Keratinocyte (primary cell): ENCODE data around the gene AHCTF1. TPM values are rescaled to one million over a fixed set of nuclear protein-coding genes. Genes with fewer than 3 reads are reported as not detected.

Source experiments
- DNase-seq: peaks from one replicate; pipeline ENCODE4 v3.0.0-alpha.2; 2011; ENCODE audit warnings: low read depth, missing footprints, low spot score
- FAIRE-seq: peaks from 2 replicates; lab custom pipeline; 2011; peaks lifted over from hg19 to GRCh38; lab: Jason Lieb, UNC
- H2AFZ ChIP-seq: 2 replicates; pipeline ENCODE4 v1.6.0; 2012; ENCODE audit warnings: low read length, control low read depth, inconsistent platforms; ENCODE audit not compliant: control insufficient read depth
- H3K27ac ChIP-seq: 2 replicates; pipeline ENCODE4 v1.5.1; 2011; ENCODE audit warnings: low read length; ENCODE audit not compliant: control insufficient read depth, insufficient read depth
- H3K27me3 ChIP-seq: 3 replicates; pipeline ENCODE4 v1.6.0; 2011; ENCODE audit warnings: low read length; ENCODE audit not compliant: control insufficient read depth, insufficient read depth; ENCODE audit errors: extremely low read depth
- H3K36me3 ChIP-seq, 2 experiments: 2 replicates in 1 of 2; 3 replicates in 1 of 2; pipeline ENCODE4 v1.5.1; 2011; ENCODE audit warnings: low read length in 2 of 2, mild to moderate bottlenecking in 1 of 2; ENCODE audit not compliant: control insufficient read depth in 2 of 2, insufficient read depth in 2 of 2; ENCODE audit errors: extremely low read depth in 1 of 2
- H3K4me1 ChIP-seq: 3 replicates; pipeline ENCODE4 v1.5.1; 2011; ENCODE audit warnings: low read length; ENCODE audit not compliant: control insufficient read depth, insufficient read depth; ENCODE audit errors: extremely low read depth
- H3K4me2 ChIP-seq: 3 replicates; pipeline ENCODE4 v1.6.0; 2011; ENCODE audit warnings: low read depth, low read length; ENCODE audit not compliant: control insufficient read depth, insufficient read depth; ENCODE audit errors: extremely low read depth
- H3K4me3 ChIP-seq, 3 experiments: fragments of 200-600 bp in 1 of 3; sonication (generic) in 1 of 3; 2 replicates in 2 of 3; 3 replicates in 1 of 3; pipeline ENCODE4 v1.5.1; 2011 to 2016; ENCODE audit warnings: low read length in 3 of 3, mild to moderate bottlenecking in 3 of 3, control low read depth in 2 of 3, inconsistent platforms in 1 of 3, low read depth in 1 of 3, mixed read lengths in 1 of 3, mixed run types in 1 of 3, moderate library complexity in 1 of 3; ENCODE audit not compliant: control insufficient read depth in 2 of 3, insufficient read depth in 2 of 3; ENCODE audit errors: extremely low read depth in 1 of 3
- H3K79me2 ChIP-seq: 2 replicates; pipeline ENCODE4 v1.6.0; 2012; ENCODE audit warnings: low read length; ENCODE audit not compliant: control insufficient read depth, insufficient read depth
- H3K9ac ChIP-seq: 3 replicates; pipeline ENCODE4 v1.6.0; 2011; ENCODE audit warnings: low read length; ENCODE audit not compliant: control insufficient read depth, insufficient read depth; ENCODE audit errors: extremely low read depth
- H3K9me1 ChIP-seq: 3 replicates; pipeline ENCODE4 v1.6.0; 2011; ENCODE audit warnings: low read length; ENCODE audit not compliant: control insufficient read depth, insufficient read depth; ENCODE audit errors: extremely low read depth
- H3K9me3 ChIP-seq: 2 replicates; pipeline ENCODE4 v1.5.1; 2012; ENCODE audit warnings: low read depth, low read length; ENCODE audit not compliant: control insufficient read depth
- H4K20me1 ChIP-seq: 3 replicates; pipeline ENCODE4 v1.6.0; 2011; ENCODE audit warnings: low read length; ENCODE audit not compliant: control insufficient read depth, insufficient read depth; ENCODE audit errors: extremely low read depth
- EZH2 ChIP-seq: IDR thresholded peaks from one replicate; pipeline ENCODE4 v1.6.1; 2012; ENCODE audit warnings: inconsistent platforms, mild to moderate bottlenecking, low read length, moderate library complexity
- dilution Hi-C: fragments of 300-500 bp; cut with MboI; formaldehyde crosslinking; loops from one replicate; pipeline ENCODE4 v1.7.0; 2020; ENCODE audit warnings: low sequenced_read_pairs; ENCODE audit not compliant: extremely low pct_ligation_motif_present
- polyA plus RNA-seq, 5 experiments: library from polyadenylated mRNA; depleted of rRNA in 3 of 5; stranded (reverse) in 3 of 5; stranded (forward) in 1 of 5; unstranded in 1 of 5; fragments of >200 nt; gene quantifications; 1 replicate in 1 of 5; 2 replicates in 3 of 5; 3 replicates in 1 of 5; pipeline versions ENCODE4 v1.2.1 to v1.2.3, GENCODE V29; 2011 to 2012; ENCODE audit warnings: missing spikeins in 2 of 5, low read depth in 1 of 5, low replicate concordance in 1 of 5
- TF ChIP-seq, protein P1 (sequence below), 3 experiments: IDR thresholded peaks in 1 of 3; conservative IDR thresholded peaks in 1 of 3; optimal IDR thresholded peaks in 1 of 3; 2 replicates in 2 of 3; 3 replicates in 1 of 3; pipeline versions ENCODE3 to v1.5.1; 2011; ENCODE audit warnings: low read length in 3 of 3, mild to moderate bottlenecking in 3 of 3, moderate library complexity in 2 of 3, control low read depth in 1 of 3, inconsistent platforms in 1 of 3; ENCODE audit not compliant: insufficient read depth in 2 of 3; ENCODE audit errors: extremely low read depth in 1 of 3

Gene AHCTF1
- polyA plus RNA-seq, 1 donor (not counting 4 experiments of a cell fraction or from before 2014, with no cell fraction given) = 22.2 TPM

DNA sequence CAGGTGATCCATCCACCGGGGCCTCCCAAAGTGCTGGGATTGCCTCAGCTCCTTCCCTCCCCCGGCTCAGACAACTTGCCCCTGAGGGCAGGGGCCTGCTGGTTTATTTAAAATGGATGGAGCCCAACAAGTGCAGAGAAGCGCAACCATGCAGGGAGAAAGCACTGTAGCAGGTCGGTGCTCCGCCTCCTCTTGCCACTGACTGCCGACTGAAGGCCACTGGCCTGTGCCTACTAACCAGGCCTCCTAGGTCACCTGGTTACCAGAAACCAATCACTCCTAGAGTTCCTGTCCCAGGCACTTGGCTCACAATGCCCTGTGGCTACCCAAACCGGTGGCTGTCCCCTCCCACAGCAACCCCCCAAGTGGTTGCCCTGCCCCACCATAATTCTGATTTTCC, 40.2 kb upstream of the AHCTF1 start:
- Histone ChIP-seq H3K79me2 (no peaks in the 10 kb centered on the region), H3K27ac (no peak overlapping the region), H3K9me1 (no peaks in the 10 kb centered on the region), H2AFZ (no peak overlapping the region), H3K4me2 (no peak overlapping the region), H3K4me1 (no peaks in the 10 kb centered on the region), H3K4me3 (no peak overlapping the region), H3K36me3 (no peaks in the 10 kb centered on the region), H3K9me3 (no peaks in the 10 kb centered on the region), H4K20me1 (no peaks in the 10 kb centered on the region), H3K27me3 (no peaks in the 10 kb centered on the region), H3K9ac (no peak overlapping the region)
- TF ChIP-seq, protein P1, sequence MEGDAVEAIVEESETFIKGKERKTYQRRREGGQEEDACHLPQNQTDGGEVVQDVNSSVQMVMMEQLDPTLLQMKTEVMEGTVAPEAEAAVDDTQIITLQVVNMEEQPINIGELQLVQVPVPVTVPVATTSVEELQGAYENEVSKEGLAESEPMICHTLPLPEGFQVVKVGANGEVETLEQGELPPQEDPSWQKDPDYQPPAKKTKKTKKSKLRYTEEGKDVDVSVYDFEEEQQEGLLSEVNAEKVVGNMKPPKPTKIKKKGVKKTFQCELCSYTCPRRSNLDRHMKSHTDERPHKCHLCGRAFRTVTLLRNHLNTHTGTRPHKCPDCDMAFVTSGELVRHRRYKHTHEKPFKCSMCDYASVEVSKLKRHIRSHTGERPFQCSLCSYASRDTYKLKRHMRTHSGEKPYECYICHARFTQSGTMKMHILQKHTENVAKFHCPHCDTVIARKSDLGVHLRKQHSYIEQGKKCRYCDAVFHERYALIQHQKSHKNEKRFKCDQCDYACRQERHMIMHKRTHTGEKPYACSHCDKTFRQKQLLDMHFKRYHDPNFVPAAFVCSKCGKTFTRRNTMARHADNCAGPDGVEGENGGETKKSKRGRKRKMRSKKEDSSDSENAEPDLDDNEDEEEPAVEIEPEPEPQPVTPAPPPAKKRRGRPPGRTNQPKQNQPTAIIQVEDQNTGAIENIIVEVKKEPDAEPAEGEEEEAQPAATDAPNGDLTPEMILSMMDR (optimal IDR thresholded peaks at IDR 0.05 in 1 of 3, IDR thresholded peaks at IDR 0.05 in 1 of 3, conservative IDR thresholded peaks at IDR 0.05 in 1 of 3; ENCODE audit: extremely low read depth in 1 of 3, insufficient read depth in 2 of 3, low read length in 3 of 3) = no peak
- TF ChIP-seq EZH2 = no peak
- DNase-seq (no peak), FAIRE-seq (no peak)
- dilution Hi-C loops = no loop called here

- Histone ChIP-seq H3K27me3 (no peaks in the 10 kb centered on the region), H3K9ac (no peak overlapping the region), H4K20me1 (no peaks in the 10 kb centered on the region), H3K4me2 (no peak overlapping the region), H3K4me3 (no peak overlapping the region), H3K4me1 (no peaks in the 10 kb centered on the region), H3K9me3 (no peaks in the 10 kb centered on the region), H3K36me3 (no peaks in the 10 kb centered on the region), H3K9me1 (no peaks in the 10 kb centered on the region), H3K27ac (no peak overlapping the region), H2AFZ (no peak overlapping the region), H3K79me2 (no peaks in the 10 kb centered on the region)
- DNase-seq = no peak
- FAIRE-seq = no peak
- TF ChIP-seq, protein P1 (optimal IDR thresholded peaks at IDR 0.05 in 1 of 3, IDR thresholded peaks at IDR 0.05 in 1 of 3, conservative IDR thresholded peaks at IDR 0.05 in 1 of 3; ENCODE audit: extremely low read depth in 1 of 3, insufficient read depth in 2 of 3, low read length in 3 of 3) = peak; percentile 29 to 54 (median 30)
- no peak for TF ChIP-seq EZH2
- dilution Hi-C loops = no loop called here
These were observed 39.5 kb upstream of the AHCTF1 start for GRCh38 chr1:246971090-246971721.
